Colon (tissue), 2 donors: ENCODE results near the gene UAP1L1.
"Not testable (repeated sequence)": the region's sequence is repeated elsewhere in the genome, so short reads cannot be mapped to it uniquely, and the experiment has no call there.

Experiments used
- FAIRE-seq: peaks from 2 replicates; lab custom pipeline; 2012; peaks lifted over from hg19 to GRCh38; lab: Jason Lieb, UNC
- donor health status: control.
- donor health status: control.

Gene UAP1L1

DNA sequence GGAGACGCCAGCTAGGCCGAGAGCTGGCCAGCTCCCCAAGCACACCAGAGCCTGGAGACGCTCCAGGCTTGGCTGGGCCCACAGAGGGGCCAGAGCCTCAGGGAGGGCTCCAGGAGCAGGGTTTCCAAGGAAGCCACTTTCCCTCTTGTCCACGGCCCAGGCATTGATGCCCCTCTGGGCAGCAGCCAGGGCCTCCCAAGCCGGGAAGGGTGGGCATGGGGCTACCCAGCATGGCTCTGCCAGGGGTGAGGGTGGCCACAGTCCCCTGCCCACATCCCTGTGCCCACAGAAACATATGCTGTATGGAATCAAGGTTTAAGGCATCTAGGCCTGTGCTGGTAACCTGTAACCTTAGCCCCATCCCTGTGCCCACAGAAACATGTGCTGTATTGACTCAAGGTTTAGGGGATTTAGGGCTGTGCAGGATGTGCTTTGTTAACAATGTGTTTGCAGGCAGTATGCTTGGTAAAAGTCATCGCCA is 38.8 kb downstream of the UAP1L1 start:
- FAIRE-seq, result no peak

DNA sequence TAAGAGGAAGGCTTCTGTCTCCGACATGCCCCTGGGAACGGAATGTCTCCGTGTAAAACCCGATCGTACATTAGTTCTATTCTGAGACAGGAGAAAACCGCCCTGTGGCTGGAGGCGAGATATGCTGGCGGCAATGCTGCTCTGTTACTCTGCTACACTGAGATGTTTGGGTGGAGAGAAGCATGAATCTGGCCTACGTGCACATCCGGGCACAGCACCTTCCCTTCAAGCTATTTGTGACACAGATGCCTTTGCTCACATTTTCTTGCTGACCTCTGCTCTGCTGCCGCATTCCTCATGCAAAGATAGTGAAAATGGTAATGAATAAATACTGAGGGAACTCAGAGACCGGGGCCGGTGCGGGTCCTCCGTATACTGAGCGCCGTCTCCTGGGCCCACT is 39.4 kb downstream of the UAP1L1 start:
- no peak for FAIRE-seq

- no peak for FAIRE-seq
These were observed 40.0 kb downstream of the UAP1L1 start for GRCh38 chr9:137117269-137117731.

- FAIRE-seq, result not testable (repeated sequence)
These were observed 40.8 kb downstream of the UAP1L1 start for GRCh38 chr9:137118092-137118603.

- FAIRE-seq, result not testable (repeated sequence)
These were observed 44.8 kb downstream of the UAP1L1 start for GRCh38 chr9:137121927-137122795.

GRCh38 chr9:137122796-137123467 is 45.6 kb downstream of the UAP1L1 start:
- FAIRE-seq, result not testable (repeated sequence)

- no peak for FAIRE-seq
These were observed 46.1 kb downstream of the UAP1L1 start for GRCh38 chr9:137123468-137123837.

GRCh38 chr9:137123952-137124462 is 46.7 kb downstream of the UAP1L1 start:
- FAIRE-seq, result not testable (repeated sequence)

DNA sequence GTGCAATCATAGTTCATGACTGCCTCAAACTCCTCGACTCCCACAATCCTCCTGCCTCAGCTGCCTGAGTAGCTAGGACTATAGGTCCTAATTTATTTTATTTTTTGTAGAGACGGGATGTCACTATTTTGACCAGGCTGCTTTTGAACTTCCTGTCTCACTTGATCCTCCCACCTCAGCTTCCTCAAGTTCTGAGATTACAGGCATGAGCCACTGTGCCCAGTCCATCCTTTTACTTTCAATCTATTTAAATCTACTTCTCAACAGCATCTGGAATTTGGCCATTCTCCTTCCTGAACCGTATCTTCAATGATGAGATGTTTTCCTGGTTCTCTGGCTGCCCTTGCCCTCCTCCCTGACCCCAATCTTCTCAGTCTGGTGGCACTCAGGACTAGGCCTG is 49.5 kb downstream of the UAP1L1 start:
- FAIRE-seq, result no peak

- FAIRE-seq, result no peak
These were observed 50.2 kb downstream of the UAP1L1 start for GRCh38 chr9:137127301-137128157.

DNA sequence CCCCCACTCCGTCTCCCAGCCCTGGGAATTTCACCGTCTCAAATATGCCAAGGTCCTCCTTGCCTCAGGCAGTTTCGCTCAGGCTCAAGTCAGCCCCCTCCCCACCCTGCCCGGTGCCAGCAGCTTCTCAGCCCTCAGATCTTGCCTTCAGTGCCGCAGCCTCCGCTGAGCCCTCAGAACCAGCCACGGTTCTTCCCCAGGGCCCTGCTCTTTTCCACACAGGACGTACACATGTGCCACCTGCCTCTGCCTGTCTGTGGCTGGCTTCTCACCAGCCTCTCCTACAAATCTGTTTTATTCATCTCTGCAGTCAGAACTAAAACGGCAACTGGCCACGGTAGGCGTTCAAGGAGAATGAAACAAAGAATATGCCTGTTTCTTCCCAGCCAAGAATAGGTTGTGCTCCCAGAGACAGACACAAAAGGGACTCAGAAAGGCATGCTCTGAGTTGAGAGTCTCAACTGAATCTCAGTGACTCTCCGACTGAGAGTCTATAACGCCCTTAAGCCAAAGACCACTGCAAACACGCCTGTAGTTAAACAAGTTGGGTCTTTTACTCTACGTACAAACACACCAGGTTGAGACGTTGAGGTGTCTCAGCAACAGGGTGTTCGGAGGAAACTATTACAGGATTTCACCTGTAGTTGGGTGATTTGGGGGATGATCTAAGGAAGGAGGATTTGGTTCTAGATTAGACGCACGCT is 51.0 kb downstream of the UAP1L1 start:
- no peak for FAIRE-seq

GRCh38 chr9:137128862-137129455 is 51.6 kb downstream of the UAP1L1 start:
- no peak for FAIRE-seq

DNA sequence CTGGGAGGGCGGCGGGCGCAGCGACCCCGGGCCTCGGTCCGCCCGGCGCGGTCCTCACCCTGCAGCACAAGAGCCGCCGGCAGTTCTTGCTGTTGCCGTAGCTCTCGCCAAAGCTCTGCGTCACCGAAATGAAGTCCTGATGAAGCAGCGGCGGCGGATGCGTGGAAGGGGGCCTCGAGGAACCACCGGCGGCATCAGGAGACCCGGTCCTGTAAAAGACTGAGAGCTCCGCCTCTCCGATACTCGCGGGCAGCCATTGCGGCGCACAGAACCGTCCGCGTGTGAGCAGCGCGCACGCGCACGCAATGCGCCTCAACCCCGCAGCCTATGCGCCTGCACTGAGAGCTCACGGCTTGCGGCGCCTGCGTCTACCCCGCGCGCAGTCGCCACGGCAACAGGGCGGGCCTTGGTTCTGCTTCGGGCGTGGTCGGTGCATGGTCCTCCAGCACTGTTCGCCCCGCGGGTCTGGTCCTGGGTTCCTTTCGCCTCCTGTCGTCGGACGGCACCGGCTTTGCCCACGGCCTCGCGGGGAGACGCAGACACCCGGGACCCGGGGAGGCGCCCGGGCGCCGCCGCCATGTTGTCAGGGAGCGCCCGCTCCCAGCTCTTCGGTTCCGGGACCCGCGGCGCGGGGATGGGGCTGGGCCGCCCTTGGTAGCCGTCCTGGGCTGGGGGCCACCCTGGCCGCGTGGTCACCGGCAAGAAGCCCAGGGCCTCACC is 52.3 kb downstream of the UAP1L1 start:
- no peak for FAIRE-seq

GRCh38 chr9:137130176-137130755 is 52.9 kb downstream of the UAP1L1 start:
- no peak for FAIRE-seq
